ENCODE data around the gene OR2A42. TPM values are rescaled to one million over a fixed set of nuclear protein-coding genes. Genes with fewer than 3 reads are reported as not detected.
"Not testable (repeated sequence)": the region's sequence is repeated elsewhere in the genome, so short reads cannot be mapped to it uniquely, and the experiment has no call there.

The OR2A42 gene
- not detected for total RNA-seq
- long read RNA-seq, result 0 reads

GRCh38 chr7:144239365-144239764 is at the start of gene OR2A42:
Gene OR2A42 (minus strand): TSS chr7:144239605. CDS start chr7:144232843, 6,762 bp downstream.
- DNase-seq (ENCODE audit: low spot score), result not testable (repeated sequence)

- DNase-seq (ENCODE audit: low spot score), result not testable (repeated sequence)
Measured at GRCh38 chr7:144287171-144287784, 47.9 kb upstream of the OR2A42 start.

GRCh38 chr7:144283716-144284115 is 44.3 kb upstream of the OR2A42 start:
- DNase-seq (ENCODE audit: low spot score), result not testable (repeated sequence)

- not testable (repeated sequence) for DNase-seq (ENCODE audit: low spot score)
Measured at GRCh38 chr7:144282490-144282889, 43.1 kb upstream of the OR2A42 start.

GRCh38 chr7:144281981-144282380 is 42.6 kb upstream of the OR2A42 start:
- DNase-seq (ENCODE audit: low spot score), result not testable (repeated sequence)

- DNase-seq (ENCODE audit: low spot score), result not testable (repeated sequence)
Measured at GRCh38 chr7:144280010-144280409, 40.6 kb upstream of the OR2A42 start.

- DNase-seq (ENCODE audit: low spot score), result not testable (repeated sequence)
Measured at GRCh38 chr7:144275281-144275680, 35.9 kb upstream of the OR2A42 start.

GRCh38 chr7:144269188-144269587 is 29.8 kb upstream of the OR2A42 start, which contains the start of gene CTAGE8:
Gene CTAGE8 (minus strand): TSS chr7:144269288. CDS start chr7:144269250, 38 bp downstream.
- DNase-seq (ENCODE audit: low spot score), result not testable (repeated sequence)

- not testable (repeated sequence) for DNase-seq (ENCODE audit: low spot score)
Measured at GRCh38 chr7:144264692-144265091, 25.3 kb upstream of the OR2A42 start, which contains the start of gene OR2A7. Gene OR2A7 (minus strand): TSS chr7:144264792. CDS start chr7:144259628, 5,164 bp downstream.

GRCh38 chr7:144262128-144262527 is 22.7 kb upstream of the OR2A42 start:
- DNase-seq (ENCODE audit: low spot score), result not testable (repeated sequence)

GRCh38 chr7:144259067-144259466 is 19.7 kb upstream of the OR2A42 start:
- not testable (repeated sequence) for DNase-seq (ENCODE audit: low spot score)

GRCh38 chr7:144256112-144256511 is 16.7 kb upstream of the OR2A42 start:
- DNase-seq (ENCODE audit: low spot score), result no peak

- no peak for DNase-seq (ENCODE audit: low spot score)
Measured at GRCh38 chr7:144255471-144255897, 16.1 kb upstream of the OR2A42 start.

- not testable (repeated sequence) for DNase-seq (ENCODE audit: low spot score)
Measured at GRCh38 chr7:144252307-144252706, 12.9 kb upstream of the OR2A42 start.

GRCh38 chr7:144247674-144248330 is 8.4 kb upstream of the OR2A42 start:
- not testable (repeated sequence) for DNase-seq (ENCODE audit: low spot score)

GRCh38 chr7:144246967-144247366 is 7.6 kb upstream of the OR2A42 start:
- not testable (repeated sequence) for DNase-seq (ENCODE audit: low spot score)

GRCh38 chr7:144245372-144245771 is 6.0 kb upstream of the OR2A42 start:
- DNase-seq (ENCODE audit: low spot score), result not testable (repeated sequence)

GRCh38 chr7:144238530-144239082 is 799 bp downstream of the OR2A42 start:
- DNase-seq (ENCODE audit: low spot score), result not testable (repeated sequence)

GRCh38 chr7:144233039-144233438 is 6.4 kb downstream of the OR2A42 start:
- not testable (repeated sequence) for DNase-seq (ENCODE audit: low spot score)

- not testable (repeated sequence) for DNase-seq (ENCODE audit: low spot score)
Measured at GRCh38 chr7:144231027-144231426, 8.4 kb downstream of the OR2A42 start.

- not testable (repeated sequence) for DNase-seq (ENCODE audit: low spot score)
Measured at GRCh38 chr7:144228810-144229209, 10.6 kb downstream of the OR2A42 start.

- DNase-seq (ENCODE audit: low spot score), result not testable (repeated sequence)
Measured at GRCh38 chr7:144226866-144227265, 12.5 kb downstream of the OR2A42 start.
